DND-41 (cell line): ENCODE measurements around the gene MYCN.

Experiments
- ATAC-seq: fragments of 200-7000 bp; cut with Tn5 transposase; 3 replicates; pipeline ENCODE4 v1.9.1; 2021; ENCODE audit warnings: low read depth; ENCODE audit not compliant: insufficient read depth
- DNase-seq: peaks from one replicate; pipeline ENCODE4 v3.0.0-alpha.2; 2020
- H2AFZ ChIP-seq: 2 replicates; pipeline ENCODE4 v1.6.0; 2012; ENCODE audit warnings: low read depth, low read length
- H3K27ac ChIP-seq: 2 replicates; pipeline ENCODE4 v1.5.1; 2012; ENCODE audit warnings: low read length, inconsistent platforms
- H3K27me3 ChIP-seq: fragments of 200-600 bp; sonication (generic); 2 replicates; pipeline ENCODE4 v1.6.0; 2012; ENCODE audit warnings: low read length, mild to moderate bottlenecking, inconsistent platforms; ENCODE audit not compliant: insufficient read depth, poor library complexity
- H3K36me3 ChIP-seq: 2 replicates; pipeline ENCODE4 v1.5.1; 2012; ENCODE audit warnings: low read length, inconsistent platforms; ENCODE audit not compliant: insufficient read depth
- H3K4me1 ChIP-seq: 2 replicates; pipeline ENCODE4 v1.5.1; 2012; ENCODE audit warnings: mild to moderate bottlenecking, low read length; ENCODE audit not compliant: insufficient read depth
- H3K4me2 ChIP-seq: 2 replicates; pipeline ENCODE4 v1.6.0; 2012; ENCODE audit warnings: mild to moderate bottlenecking, moderate library complexity, low read length, inconsistent platforms; ENCODE audit not compliant: insufficient read depth
- H3K4me3 ChIP-seq, 2 experiments: fragments of 200-600 bp in 1 of 2; shearing (Covaris generic) in 1 of 2; 2 replicates each; pipeline ENCODE4 v1.5.1; 2012 to 2016; ENCODE audit warnings: inconsistent platforms in 2 of 2, low read length in 2 of 2, mild to moderate bottlenecking in 2 of 2, low read depth in 1 of 2, moderate library complexity in 1 of 2
- H3K79me2 ChIP-seq: 2 replicates; pipeline ENCODE4 v1.6.0; 2012; ENCODE audit warnings: low read length, inconsistent platforms; ENCODE audit not compliant: insufficient read depth
- H3K9ac ChIP-seq: 2 replicates; pipeline ENCODE4 v1.6.0; 2012; ENCODE audit warnings: low read depth, mild to moderate bottlenecking, inconsistent platforms, low read length, moderate library complexity
- H3K9me3 ChIP-seq: 2 replicates; pipeline ENCODE4 v1.5.1; 2012; ENCODE audit warnings: low read length, moderate library complexity, mild to moderate bottlenecking, inconsistent platforms; ENCODE audit not compliant: insufficient read depth, severe bottlenecking
- H4K20me1 ChIP-seq: 2 replicates; pipeline ENCODE4 v1.6.0; 2012; ENCODE audit warnings: low read length; ENCODE audit not compliant: insufficient read depth
- EZH2 ChIP-seq: IDR thresholded peaks from 3 replicates; pipeline ENCODE4 v1.6.1; 2012; ENCODE audit warnings: borderline replicate concordance, low read depth, mild to moderate bottlenecking, moderate library complexity, low read length, inconsistent platforms; ENCODE audit not compliant: severe bottlenecking
- TF ChIP-seq, protein P1 (sequence below): IDR thresholded peaks from 2 replicates; pipeline ENCODE4 v1.5.1; 2012; ENCODE audit warnings: borderline replicate concordance, low read length, moderate library complexity, mild to moderate bottlenecking; ENCODE audit not compliant: poor library complexity, severe bottlenecking; ENCODE audit errors: extremely low read depth

The MYCN gene

DNA sequence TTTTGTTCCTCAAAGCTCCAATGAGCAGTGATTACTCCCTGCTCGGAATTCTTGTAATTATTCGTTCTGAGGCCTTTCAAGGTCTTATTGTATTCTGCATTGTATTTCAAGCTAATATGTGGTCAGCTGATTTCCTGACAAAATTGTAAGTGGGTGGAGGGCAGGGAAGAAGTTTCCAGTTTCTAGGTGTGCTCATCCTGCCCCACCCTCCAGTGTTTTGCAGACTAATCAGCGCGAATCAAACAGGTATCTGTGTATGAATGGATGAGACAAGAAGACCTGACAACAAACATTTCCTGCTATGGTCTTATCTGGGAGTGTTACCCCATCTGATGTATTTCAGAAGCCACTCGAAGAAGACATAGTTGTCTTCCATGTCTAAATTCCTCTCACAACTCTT, 35.3 kb downstream of the MYCN start:
- H3K27ac ChIP-seq = no peak overlapping the region
- H3K27me3 ChIP-seq = no peaks in the 10 kb centered on the region
- no peaks in the 10 kb centered on the region for H4K20me1 ChIP-seq
- no peak overlapping the region for H3K4me2 ChIP-seq
- TF ChIP-seq, protein P1, sequence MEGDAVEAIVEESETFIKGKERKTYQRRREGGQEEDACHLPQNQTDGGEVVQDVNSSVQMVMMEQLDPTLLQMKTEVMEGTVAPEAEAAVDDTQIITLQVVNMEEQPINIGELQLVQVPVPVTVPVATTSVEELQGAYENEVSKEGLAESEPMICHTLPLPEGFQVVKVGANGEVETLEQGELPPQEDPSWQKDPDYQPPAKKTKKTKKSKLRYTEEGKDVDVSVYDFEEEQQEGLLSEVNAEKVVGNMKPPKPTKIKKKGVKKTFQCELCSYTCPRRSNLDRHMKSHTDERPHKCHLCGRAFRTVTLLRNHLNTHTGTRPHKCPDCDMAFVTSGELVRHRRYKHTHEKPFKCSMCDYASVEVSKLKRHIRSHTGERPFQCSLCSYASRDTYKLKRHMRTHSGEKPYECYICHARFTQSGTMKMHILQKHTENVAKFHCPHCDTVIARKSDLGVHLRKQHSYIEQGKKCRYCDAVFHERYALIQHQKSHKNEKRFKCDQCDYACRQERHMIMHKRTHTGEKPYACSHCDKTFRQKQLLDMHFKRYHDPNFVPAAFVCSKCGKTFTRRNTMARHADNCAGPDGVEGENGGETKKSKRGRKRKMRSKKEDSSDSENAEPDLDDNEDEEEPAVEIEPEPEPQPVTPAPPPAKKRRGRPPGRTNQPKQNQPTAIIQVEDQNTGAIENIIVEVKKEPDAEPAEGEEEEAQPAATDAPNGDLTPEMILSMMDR = no peak
- no peak for TF ChIP-seq EZH2
- no peaks in the 10 kb centered on the region for H3K79me2 ChIP-seq
- H3K36me3 ChIP-seq = no peaks in the 10 kb centered on the region
- no peak for ATAC-seq
- no peaks in the 10 kb centered on the region for H3K9me3 ChIP-seq
- H2AFZ ChIP-seq = no peak overlapping the region
- no peak for DNase-seq
- no peaks in the 10 kb centered on the region for H3K4me1 ChIP-seq
- H3K9ac ChIP-seq = no peak overlapping the region
- H3K4me3 ChIP-seq = no peak overlapping the region

DNA sequence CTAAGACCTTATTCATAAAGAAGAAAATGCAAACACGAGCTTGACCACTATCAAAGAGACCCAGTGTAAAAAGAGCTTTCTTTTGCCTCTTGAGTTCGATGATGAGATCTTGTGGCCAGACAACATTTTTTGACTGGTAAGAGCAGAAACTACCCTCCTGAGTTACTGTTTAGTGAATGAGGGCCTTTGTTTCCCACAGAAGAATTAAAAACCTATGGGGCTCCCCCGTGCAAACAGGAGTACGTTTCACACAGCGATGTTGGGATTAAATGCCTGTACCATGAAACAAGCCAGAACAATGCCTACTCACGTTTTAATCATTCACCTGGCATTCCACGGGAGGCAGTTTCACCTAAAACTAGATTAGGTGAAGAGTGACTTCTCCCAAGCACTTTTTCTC, 36.0 kb downstream of the MYCN start:
- Histone ChIP-seq H3K4me3 (no peak overlapping the region), H3K4me1 (no peaks in the 10 kb centered on the region), H3K27ac (no peak overlapping the region), H3K36me3 (no peaks in the 10 kb centered on the region), H3K9ac (no peak overlapping the region), H3K79me2 (no peaks in the 10 kb centered on the region), H3K27me3 (no peaks in the 10 kb centered on the region), H3K9me3 (no peaks in the 10 kb centered on the region), H3K4me2 (no peak overlapping the region), H4K20me1 (no peaks in the 10 kb centered on the region), H2AFZ (no peak overlapping the region)
- ATAC-seq (no peak), DNase-seq (no peak)
- TF ChIP-seq EZH2 = no peak
- TF ChIP-seq, protein P1 = no peak

DNA sequence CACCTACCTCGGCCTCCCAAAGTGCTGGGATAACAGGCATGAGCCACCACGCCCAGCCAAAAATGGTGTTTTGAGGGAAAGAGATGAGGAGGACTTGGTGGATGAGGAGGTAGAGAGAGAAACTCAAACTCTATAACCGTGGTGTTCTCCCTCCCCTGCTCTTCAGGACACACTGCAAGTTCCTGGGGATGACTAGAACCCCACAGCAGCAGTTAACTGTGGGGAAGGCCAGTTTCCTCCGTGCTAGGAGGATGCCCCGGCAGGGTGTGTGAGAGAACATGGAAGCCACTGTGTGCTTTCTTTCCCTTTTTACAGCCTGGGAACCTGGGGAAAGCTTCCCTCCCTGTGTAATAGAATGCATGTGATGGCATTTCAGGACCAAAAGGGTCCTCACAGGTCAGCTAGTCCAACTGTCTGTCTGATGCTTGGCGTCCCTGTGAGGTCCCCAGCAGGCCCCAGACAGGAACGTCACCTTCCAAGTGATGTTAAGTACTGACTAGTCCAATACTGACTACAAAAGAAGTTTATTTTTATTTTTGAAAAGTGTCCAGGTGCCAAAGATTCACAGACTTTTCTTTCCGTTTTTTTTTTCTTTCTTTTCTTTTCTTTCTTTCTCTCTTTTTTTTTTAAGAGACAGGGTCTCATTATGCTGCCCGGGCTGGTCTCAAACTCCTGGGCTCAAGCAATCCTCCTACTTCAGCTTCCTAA, 38.9 kb downstream of the MYCN start:
- Histone ChIP-seq H4K20me1 (no peaks in the 10 kb centered on the region), H2AFZ (no peak overlapping the region), H3K36me3 (no peaks in the 10 kb centered on the region), H3K9me3 (no peaks in the 10 kb centered on the region), H3K79me2 (no peaks in the 10 kb centered on the region), H3K27me3 (no peaks in the 10 kb centered on the region), H3K4me3 (no peak overlapping the region), H3K4me1 (no peaks in the 10 kb centered on the region), H3K9ac (no peak overlapping the region), H3K4me2 (no peak overlapping the region), H3K27ac (no peak overlapping the region)
- TF ChIP-seq, protein P1 = no peak
- no peak for TF ChIP-seq EZH2
- no peak for DNase-seq
- no peak for ATAC-seq
